HG02970 (cell line): ENCODE data around the gene SDK2.

ENCODE experiments used
- ATAC-seq: cut with Tn5 transposase; IDR thresholded peaks from one replicate; pipeline ENCODE4 v1.9.1; 2021; ENCODE audit warnings: mild to moderate bottlenecking, moderate library complexity, moderate number of reproducible peaks; ENCODE audit not compliant: unreplicated experiment, low FRiP score

SDK2 gene

DNA sequence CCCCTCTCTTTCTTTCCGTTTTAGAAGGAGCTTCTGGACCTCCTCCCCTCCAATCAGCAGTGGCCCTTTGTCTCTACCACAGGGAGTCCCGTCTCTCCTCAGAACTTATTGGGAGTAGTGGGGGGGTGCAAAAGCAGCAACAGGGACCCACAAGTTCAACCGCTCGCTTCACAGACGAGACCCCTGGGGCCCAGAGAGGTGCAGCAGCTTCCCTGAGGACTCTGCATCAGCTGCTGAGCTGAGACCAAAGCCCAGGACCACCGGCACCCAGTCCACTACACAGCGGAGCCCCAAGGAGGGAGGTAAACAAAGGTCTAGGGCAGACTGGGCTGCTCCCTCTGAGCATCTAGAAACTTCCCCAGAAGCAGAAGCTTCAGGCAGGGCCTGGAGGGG is 123.9 kb downstream of the SDK2 start:
- ATAC-seq = no peak

DNA sequence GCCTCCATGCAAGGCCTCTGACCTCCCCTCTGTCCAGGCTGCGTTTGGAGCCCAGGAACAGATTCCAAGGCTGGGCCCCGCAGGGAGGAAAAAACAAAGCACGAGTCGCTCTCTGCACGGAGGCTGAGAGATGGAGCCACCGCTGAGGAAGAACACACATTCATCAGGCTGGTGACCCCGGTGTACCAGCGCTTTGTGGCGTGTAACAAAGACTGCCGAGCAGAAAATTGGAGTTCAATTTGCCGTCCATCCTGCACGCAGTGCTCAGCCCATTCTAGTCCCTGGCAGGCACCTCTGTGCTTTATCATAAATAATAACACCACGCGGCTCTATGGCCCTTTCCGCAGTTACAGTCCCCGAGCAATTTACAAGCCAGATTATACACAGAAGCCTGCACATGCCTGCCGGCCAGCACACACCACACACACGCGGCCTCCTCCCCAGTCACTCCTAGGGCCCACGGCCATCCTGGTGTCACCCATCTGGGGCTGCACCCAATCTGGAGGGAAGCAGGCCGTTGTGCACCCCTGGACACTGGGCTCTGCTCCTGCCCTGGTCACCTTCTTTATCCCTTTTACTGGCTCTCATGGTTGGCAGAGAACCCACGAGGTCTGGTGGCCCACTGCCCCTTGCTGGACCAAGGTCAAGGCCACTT is 124.4 kb downstream of the SDK2 start:
- ATAC-seq = no peak

DNA sequence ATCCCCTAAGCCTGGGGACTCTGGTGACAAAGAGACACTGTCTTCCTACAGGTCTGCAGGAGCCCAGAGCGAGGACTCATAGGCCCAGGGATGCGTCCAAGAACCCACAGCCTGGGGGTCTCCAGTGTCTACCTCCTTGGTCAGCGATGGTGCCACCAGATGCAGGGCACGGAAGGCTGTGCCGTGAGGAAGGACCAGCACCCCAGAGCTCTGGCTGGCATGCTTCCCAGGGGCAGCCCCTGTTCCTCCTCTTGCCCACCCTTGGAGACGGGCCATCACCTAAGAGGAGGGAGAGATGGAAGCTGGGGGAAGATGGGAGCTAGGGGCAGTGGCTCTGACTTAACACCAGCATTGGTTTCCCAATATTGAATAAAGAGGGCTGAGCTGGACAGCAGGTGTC is 125.2 kb downstream of the SDK2 start:
- no peak for ATAC-seq

DNA sequence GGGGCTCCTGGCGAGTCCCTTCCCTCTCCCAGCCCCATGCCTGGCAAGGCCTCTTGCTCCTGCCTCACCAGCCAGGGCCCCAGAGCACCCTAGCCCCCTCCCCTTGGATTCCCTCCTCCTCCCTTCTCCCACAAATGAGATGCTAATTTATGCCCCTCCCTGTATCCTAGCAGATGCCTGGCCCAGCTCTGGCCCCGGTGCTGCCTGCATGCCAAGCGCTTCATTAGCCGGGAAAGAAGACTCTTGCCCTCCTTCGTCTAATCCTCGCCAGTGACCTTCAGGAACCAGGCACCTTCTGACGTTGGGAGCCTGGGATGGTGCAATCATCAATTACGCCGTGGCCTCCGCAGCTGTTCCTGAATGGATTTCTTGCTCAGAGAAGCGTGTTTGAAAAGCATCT is 127.8 kb downstream of the SDK2 start:
- no peak for ATAC-seq

DNA sequence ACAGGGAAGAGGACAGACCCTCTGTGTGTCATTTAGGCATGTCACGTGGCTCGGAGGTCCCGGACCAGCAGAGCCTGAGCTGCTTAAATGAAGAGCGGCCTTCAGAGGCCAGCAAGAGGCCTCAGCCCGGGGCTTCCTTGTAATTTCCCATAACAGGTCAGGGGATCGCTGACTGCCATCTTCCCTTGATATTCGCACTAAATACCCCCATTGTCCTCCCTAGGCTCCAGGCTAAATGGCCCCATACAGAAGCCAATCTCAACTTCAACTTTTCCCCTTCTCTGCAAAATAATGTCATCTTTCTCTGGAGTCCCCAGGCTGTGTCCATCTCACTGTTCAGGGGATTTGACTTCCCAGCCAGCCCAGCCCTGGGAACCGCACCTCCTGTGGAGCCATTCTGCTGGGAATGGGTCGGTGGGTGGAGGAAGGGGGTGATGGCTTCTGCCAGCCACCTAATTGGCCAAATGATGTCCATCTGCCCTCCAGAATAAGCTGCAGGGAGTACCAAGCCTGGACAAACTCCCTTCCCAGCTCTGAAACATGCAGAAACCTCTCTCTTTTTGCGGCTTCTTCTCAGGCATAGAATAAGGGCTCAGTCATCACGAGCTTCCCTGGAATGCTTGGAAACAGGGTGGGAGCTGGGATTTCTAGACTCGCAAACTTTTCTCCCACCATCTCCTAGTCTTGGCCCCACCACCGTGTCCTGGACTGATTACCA is 129.9 kb downstream of the SDK2 start:
- no peak for ATAC-seq

DNA sequence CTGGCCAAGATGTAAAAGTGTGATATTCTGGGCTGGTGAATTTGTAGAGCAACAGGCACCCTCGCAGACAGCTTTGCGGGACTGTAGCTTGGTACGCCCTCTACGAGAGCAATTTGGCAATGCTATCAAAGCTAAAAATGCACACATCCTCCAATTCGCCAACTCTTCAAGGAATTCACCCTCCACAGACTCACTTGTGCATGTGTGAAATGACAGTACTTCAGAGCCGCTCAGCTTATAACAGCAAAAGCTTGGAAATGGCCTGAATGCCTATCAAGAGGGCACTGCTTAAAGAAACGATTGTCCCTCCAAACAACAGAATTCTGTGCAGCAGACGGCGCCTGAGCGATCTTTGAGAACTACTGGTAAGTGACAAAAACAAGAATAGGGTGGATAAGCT is 130.8 kb downstream of the SDK2 start:
- ATAC-seq = no peak

DNA sequence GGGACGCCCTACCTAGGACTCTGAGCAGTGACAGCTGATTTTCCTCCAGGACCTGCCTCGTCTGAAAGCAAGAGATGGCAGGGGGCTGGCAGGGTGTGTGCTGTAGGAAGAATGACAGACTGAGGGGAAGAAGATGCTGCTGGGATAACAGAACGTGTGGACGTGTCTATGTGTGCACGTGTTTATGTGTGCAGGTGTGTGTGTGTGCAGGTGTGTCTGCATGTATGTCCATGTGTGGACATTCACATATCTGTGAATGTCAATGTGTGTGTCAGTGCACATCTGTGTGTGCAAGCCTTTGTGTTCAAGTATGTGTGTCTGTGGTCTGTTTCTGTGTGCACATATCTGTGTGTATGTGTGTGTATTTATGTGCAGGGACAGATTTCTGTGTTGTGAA is 132.5 kb downstream of the SDK2 start:
- ATAC-seq = no peak

DNA sequence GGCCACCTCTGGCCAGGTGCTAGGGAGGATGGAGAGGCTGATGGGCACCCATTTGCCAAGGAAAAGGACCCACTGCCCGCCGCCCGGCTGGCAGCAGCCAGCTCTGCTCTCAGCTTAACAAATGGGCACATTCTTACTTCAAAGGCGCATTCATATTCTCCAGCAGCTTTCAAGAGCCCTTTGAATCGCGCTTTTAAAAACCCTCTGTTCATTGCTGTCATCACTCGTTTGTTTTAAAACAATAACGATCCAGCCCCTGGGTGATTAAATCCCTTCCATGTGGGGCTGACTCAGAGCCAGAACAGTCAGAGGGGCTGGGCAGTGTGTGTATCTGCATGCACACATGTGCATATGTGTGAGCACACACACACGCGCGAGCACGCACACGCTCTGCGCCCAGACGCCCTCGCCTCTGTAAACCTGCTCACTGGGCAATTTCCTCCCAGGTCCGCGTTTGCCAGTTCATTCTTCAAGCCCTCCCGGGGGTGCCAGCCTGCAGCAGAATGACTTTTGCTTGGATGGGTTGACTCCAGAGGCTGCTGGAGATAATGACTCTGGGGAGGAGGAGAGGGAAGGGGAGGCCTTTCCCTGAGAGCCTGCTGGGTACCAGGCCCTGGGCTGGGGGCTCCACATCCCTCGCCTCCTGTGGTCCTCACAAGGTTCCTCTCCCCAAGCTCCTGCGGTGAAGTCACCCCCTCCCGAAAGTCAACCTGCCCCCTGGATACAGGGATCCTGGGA is 133.1 kb downstream of the SDK2 start:
- ATAC-seq = no peak

DNA sequence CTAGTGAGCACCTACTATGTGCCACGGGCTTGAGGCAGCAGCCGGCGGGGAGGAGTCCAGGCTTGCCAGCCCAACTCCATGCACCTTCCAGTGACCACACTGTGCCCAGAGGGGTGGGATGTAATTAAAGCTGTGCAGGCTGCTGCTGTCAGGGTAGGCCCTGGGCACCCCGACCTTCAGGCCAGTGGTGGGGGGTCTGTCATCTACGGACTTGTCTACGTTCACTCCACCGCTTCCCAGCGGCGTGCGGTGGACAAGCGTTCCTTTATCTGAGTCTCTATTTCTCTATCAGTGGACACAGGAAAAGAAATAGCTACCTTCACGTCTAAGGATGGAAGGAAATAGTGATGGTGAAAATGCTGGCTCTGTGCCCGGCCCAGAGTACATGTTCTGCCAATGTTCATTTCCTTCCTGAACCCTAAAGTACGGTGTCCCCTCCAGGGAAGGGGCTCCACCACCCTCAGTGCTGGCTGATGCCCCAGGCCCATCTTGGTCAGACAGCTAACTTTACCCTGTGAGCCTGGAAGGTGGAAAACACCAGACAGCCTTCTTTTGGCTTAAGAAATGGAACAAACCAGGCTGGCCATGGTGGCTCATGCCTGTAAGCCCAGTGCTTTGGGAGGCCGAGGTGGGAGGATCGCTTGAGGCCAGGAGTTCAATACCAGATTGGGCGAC is 135.2 kb downstream of the SDK2 start:
- no peak for ATAC-seq

DNA sequence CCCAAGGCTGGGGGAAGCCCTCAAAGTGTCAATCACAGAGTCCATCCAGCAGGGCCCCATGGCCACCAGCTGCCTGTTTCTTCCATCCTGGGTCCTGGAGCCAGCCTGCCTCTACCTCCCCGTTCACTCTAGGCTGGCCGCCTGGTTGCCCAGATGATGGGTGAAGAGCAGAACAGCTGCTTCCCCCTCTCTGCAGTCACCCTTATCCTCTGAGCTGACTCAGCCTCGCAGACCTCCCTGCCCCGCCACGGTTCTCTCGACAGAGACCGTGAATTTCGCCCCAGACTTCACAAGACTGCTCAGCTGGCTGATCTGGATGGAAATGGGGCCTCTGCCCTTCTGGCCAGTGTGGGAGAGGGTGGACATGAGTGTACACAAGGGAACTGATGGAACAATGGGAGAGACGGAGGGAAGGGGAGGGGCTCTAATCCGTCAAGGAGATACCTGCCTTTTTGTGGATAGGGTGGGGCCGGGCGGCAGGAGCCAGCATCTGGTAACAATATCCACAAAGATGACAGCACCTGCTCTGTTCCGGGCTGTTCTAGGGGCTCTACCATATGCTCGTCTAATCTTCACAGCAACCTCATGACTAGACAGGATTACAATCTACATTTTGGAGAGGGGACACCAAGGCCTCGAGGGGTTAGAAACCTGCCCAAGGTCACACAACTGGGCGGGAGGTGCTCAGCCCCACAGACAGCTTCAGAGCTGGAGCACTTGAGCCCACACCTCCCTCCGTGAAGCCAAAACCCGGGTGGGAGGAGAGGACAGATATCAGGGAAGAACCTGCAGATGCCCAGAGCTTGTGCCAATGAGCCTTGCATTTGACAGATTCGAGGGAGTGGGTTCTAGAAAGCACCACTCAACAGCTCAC is 136.0 kb downstream of the SDK2 start:
- no peak for ATAC-seq

DNA sequence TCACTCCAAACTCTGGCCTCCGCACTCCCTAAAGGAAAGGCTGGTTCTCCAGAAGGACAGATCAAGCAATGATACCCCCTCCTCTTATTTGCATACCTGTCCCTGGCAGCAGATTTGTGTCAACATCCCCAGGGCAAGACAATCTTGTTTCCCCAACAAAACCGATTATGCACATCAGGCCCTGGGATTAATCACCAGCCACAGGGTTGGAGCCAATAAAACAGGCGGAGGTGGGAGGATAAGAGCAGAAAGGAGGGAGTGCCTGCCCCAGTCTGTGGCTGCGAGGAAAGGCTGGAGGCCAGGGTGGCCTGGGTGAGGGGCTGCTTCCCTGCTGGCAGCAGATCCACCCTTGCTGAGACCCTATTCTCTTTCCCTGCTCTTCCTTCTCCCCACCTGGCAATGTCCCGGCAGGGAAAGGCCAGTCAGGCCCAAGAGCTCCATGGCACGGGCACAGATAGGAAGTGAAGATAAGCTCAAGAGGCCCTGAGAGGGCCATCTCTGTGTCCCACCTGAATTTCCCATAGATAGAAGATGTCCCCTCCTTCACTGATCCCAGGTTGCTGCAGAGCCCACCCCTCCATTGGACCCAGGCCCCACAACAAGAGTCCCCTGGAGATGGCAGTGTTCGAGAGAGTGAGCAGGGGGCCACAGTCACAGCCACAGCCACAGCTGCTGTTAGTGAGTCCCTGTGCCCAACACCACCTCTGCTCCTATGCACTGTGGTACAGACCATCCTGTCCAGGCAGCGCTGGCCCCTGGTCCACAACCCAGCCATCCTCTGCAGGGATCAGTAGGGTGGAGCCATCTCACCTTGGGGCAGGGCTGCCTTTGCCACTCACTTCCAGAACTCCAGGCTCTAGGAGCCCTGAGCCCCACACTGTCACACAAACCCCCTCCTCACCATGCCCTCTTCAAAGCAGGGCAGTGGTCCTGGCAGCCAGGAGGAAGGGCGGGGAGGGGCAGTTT is 137.5 kb downstream of the SDK2 start:
- ATAC-seq = no peak

DNA sequence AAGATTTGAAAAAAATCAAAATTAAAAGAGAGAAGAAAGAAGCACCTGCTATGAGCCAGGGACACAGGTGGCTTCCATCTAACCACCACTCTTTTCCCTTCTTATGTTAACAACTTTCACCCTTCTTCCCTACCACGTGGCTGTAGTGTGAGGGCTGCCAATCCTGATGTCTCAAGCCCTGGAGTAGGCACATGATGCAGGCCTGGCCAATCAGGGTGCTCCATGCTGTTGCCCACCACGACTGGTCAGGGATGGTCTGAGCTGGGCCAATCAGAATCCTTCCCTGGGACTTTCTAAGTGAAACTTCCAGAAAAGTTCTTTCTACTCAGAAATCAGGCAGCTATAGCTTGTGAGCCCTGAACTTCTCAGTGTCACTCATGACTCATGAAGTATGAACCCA is 140.7 kb downstream of the SDK2 start:
- no peak for ATAC-seq

DNA sequence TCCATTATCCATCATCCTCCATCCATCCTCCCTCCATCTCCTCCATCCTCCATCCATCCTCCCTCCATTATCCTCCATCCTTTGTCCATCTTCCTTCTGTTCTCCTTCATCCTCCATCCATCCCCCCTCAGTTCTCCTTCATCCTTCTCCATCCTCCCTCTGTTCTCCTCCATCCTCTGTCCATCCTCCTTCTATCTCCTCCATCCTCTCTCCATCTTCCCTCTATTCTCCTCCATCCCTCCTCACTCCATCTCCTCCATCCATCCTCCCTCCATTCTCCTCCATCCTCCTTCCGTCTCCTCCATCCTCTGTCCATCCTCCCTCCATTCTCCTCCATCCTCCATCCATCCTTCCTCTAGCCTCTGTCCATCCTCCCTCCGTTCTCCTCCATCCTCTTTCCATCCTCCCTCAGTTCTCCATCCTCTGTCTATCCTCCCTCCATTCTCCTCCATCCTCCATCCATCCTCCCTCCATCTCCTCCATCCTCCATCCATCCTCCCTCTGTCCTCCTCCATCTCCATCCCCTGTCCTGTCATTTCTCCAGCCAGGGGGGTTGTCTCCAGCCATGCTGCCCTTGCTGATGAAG is 143.7 kb downstream of the SDK2 start:
- no peak for ATAC-seq

DNA sequence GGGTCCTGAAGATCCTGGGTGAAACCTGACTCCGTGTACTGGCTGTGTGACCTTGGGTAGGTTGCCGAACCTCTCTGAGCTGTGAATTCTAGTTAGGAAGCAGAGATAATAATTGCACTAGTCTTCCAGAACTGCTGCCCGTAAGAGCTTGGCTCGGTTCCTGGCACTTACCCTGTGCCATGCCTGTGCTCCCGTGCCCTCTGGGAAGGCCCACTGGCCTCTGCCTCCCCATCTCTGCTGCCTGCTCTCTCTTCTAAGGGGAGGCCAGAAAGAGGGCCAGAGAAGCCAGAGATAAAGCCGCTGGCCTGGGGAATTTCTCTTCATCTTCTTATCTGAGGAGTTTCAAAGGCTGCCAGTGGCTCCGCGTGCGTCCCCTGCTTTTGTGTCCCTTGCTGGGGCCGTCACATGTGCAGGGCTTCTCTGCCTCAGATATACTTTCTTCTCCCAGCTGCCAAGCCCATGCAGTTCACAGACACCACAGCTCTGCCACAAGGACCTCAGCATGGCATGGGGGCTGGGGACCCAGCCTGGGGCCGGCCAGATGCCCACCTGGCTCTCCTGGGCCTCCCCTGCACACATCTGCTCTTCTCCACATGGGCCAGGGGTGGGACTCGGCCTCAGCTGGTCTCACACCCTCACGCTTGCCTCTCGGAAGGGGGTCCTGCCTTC is 145.2 kb downstream of the SDK2 start:
- no peak for ATAC-seq

DNA sequence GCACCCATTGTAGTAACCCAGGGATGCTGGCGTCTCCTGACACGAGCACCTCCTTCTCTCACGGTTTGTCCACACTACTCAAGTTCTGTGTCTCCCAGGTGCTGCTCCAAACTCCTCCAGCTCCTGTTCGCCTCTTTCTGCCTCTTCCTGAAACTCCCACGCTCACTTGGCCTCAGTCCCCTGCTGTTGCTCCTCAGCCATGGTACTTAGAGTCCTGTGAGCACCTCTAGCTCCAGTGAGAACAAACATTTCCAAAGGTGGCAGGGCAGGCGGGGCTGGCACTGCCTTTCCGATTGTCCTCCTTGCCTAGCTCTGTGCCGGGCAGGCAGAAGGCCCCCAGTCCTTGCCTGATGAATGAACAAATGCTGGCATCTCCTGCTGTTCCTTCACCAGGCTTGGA is 146.1 kb downstream of the SDK2 start:
- no peak for ATAC-seq

DNA sequence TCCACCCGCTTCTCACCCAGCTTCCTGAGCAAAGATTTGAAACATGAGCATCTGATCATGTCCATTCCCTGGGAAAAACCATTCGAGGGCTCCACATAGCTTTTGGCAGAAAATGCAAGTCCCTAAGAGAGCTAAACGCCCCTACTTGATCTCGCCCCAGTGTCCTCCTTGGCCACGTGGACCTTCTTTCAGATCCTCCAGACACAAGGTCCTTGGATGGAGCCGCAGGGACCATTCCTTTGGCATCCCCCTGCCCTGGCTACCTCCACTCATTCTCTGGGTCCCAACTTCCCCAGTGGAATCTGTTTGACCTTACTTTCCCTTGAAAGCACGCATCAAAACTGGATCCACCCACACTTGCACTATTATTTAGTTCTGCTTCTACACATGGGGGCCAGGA is 146.5 kb downstream of the SDK2 start:
- no peak for ATAC-seq

DNA sequence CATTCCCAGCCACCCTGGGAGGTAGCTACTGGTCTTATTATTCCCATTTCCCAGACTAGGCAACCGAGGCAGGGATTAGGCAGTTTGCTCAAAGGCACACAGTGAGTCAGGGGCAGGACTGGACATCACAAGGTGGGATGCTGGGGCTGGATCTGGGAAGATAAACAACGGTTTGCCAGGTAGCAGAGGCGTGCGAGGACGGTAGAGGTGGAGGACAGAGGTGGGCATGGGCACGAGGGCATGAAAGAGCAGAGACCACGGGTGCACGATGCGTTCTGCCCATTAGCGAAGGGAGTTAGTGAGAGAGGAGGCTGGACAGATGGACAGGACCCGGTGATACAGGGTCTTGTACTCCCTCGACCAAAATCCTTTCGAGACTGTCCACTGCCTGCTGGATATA is 148.0 kb downstream of the SDK2 start:
- ATAC-seq = no peak

DNA sequence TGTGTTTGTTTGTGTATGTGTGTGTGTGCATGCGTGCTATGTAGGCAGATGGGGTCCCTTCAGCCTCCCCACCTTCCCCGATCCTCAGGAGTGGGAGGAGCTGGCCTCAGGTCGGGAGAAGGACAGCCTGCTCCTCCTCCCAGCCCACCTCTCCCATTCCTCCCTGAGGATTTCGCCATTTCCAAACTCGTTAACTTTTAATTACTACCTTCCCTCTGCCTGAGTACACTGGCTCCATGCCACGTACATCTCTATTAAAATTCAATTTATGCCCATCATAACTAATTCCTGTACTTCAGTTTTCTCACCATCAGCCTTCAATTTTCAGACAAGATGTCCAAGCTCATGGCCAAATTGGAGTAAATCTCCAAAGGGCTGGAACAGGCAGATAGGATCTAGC is 148.6 kb downstream of the SDK2 start:
- ATAC-seq = no peak
